HepG2 (cell line): Measurements from ENCODE around the gene SOSTDC1. TPM values are rescaled to one million over a fixed set of nuclear protein-coding genes. Genes with fewer than 3 reads are reported as not detected.
"Not testable (repeated sequence)": the region's sequence is repeated elsewhere in the genome, so short reads cannot be mapped to it uniquely, and the experiment has no call there.

Experiments used
- ATAC-seq: fragments of 200-7000 bp; cut with Tn5 transposase; 3 replicates; pipeline ENCODE4 v1.9.1; 2020; ENCODE audit warnings: mild to moderate bottlenecking, moderate library complexity
- BruUV-seq: library from RNA; stranded (reverse); fragments of 400-500 nt; replicated peaks from 2 replicates; lab custom pipeline; 2021; lab: Mats Ljungman, UMichigan
- CTCF ChIA-PET: fragments of 300-600 bp; formaldehyde crosslinking; extraction: SDS; loops from one replicate; lab custom pipeline; 2021; ENCODE audit warnings: low total read pairs, inconsistent platforms, low intra/inter-chr PET ratio; lab: Yijun Ruan, JAX
- POLR2A ChIA-PET: fragments of 350-600 bp; sonication (Branson Sonifier 250); formaldehyde crosslinking; loops from one replicate; lab custom pipeline; 2020; ENCODE audit warnings: antibody characterized with exemption, inconsistent platforms; lab: Yijun Ruan, JAX
- DNase-seq: peaks from one replicate; pipeline ENCODE4 v3.0.0-alpha.2; 2015; ENCODE audit warnings: low spot score
- FAIRE-seq: peaks from 3 replicates; lab custom pipeline; 2011; peaks lifted over from hg19 to GRCh38; lab: Jason Lieb, UNC
- H2AFZ ChIP-seq: one replicate; pipeline ENCODE4 v1.6.1; 2011; ENCODE audit warnings: low read length, inconsistent platforms
- H3K27ac ChIP-seq: fragments of 300-600 bp; 3 replicates; pipeline ENCODE4 v1.8.0; 2011; ENCODE audit warnings: mixed run types, mild to moderate bottlenecking, mixed read lengths, low read length, inconsistent platforms; ENCODE audit not compliant: insufficient read depth; ENCODE audit errors: extremely low read length
- H3K27me3 ChIP-seq, 2 experiments: fragments of 200-600 bp in 1 of 2; 2 replicates in 1 of 2; 3 replicates in 1 of 2; pipeline versions ENCODE4 v1.6.0 to v1.8.0; 2011; ENCODE audit warnings: low read length in 2 of 2, mild to moderate bottlenecking in 2 of 2, moderate library complexity in 2 of 2, inconsistent platforms in 1 of 2; ENCODE audit not compliant: insufficient read depth in 2 of 2, control insufficient read depth in 1 of 2
- H3K36me3 ChIP-seq, 2 experiments: fragments of 200-600 bp in 1 of 2; replicated peaks in 1 of 2; 2 replicates in 1 of 2; 3 replicates in 1 of 2; pipeline versions ENCODE4 v1.5.1 to v1.8.0; 2011; ENCODE audit warnings: low read length in 2 of 2, inconsistent platforms in 1 of 2; ENCODE audit not compliant: insufficient read depth in 2 of 2, control insufficient read depth in 1 of 2
- H3K4me1 ChIP-seq: 2 replicates; pipeline ENCODE4 v1.5.1; 2012; ENCODE audit warnings: low read length, inconsistent platforms; ENCODE audit not compliant: insufficient read depth
- H3K4me2 ChIP-seq: 2 replicates; pipeline ENCODE4 v1.6.0; 2011; ENCODE audit warnings: low read depth, low read length, inconsistent platforms
- H3K4me3 ChIP-seq, 3 experiments: fragments of 200-600 bp in 1 of 3; sonication (generic), shearing (Covaris generic) in 1 of 3; replicated peaks in 1 of 3; 2 replicates each; pipeline ENCODE4 v1.5.1; 2011 to 2016; ENCODE audit warnings: low read length in 3 of 3, inconsistent platforms in 2 of 3, low read depth in 2 of 3, mild to moderate bottlenecking in 2 of 3, control low read depth in 1 of 3, mixed read lengths in 1 of 3; ENCODE audit not compliant: insufficient read depth in 1 of 3
- H3K79me2 ChIP-seq: one replicate; pipeline ENCODE4 v1.6.1; 2011; ENCODE audit warnings: low read length, inconsistent platforms; ENCODE audit not compliant: insufficient read depth
- H3K9ac ChIP-seq: 2 replicates; pipeline ENCODE4 v1.6.0; 2011; ENCODE audit warnings: mild to moderate bottlenecking, low read depth, low read length, inconsistent platforms; ENCODE audit not compliant: insufficient read depth
- H3K9me3 ChIP-seq: 2 replicates; pipeline ENCODE4 v1.5.1; 2012; ENCODE audit warnings: mild to moderate bottlenecking, low read length
- H4K20me1 ChIP-seq: 2 replicates; pipeline ENCODE4 v1.6.0; 2011; ENCODE audit warnings: inconsistent platforms, mild to moderate bottlenecking, low read length, moderate library complexity; ENCODE audit not compliant: insufficient read depth
- ATF3 ChIP-seq: sonication (generic); formaldehyde crosslinking; IDR thresholded peaks from 2 replicates; pipeline ENCODE4 v1.4.0; 2020; ENCODE audit warnings: missing genetic modification reagents
- CC2D1A ChIP-seq: sonication (generic); formaldehyde crosslinking; IDR thresholded peaks from 2 replicates; pipeline ENCODE4 v1.8.1; 2023; ENCODE audit warnings: mild to moderate bottlenecking, missing genetic modification reagents
- CCDC6 ChIP-seq: sonication (generic); formaldehyde crosslinking; IDR thresholded peaks from 2 replicates; pipeline ENCODE4 v1.8.1; 2022; ENCODE audit warnings: mild to moderate bottlenecking, missing genetic modification reagents, moderate library complexity
- ELF4 ChIP-seq: sonication (generic); formaldehyde crosslinking; IDR thresholded peaks from 2 replicates; pipeline ENCODE4 v1.5.0; 2020; ENCODE audit warnings: missing genetic modification reagents, mild to moderate bottlenecking, moderate library complexity, borderline replicate concordance
- SMAD1 ChIP-seq: sonication (generic); formaldehyde crosslinking; IDR thresholded peaks from 2 replicates; pipeline ENCODE4 v1.4.0; 2020; ENCODE audit warnings: missing genetic modification reagents, low read depth, mild to moderate bottlenecking, borderline replicate concordance
- U2AF1 ChIP-seq: fragments of 200-400 bp; formaldehyde crosslinking; optimal IDR thresholded peaks from 2 replicates; pipeline ENCODE3; 2017; ENCODE audit warnings: mild to moderate bottlenecking, low read depth, low read length
- ZBTB33 ChIP-seq: sonication (generic); formaldehyde crosslinking; IDR thresholded peaks from 2 replicates; pipeline ENCODE4 v1.4.0; 2020; ENCODE audit warnings: missing genetic modification reagents
- ZBTB44 ChIP-seq: sonication (generic); formaldehyde crosslinking; IDR thresholded peaks from 2 replicates; pipeline ENCODE4 v1.4.0; 2020; ENCODE audit warnings: missing genetic modification reagents
- ZBTB46 ChIP-seq: sonication (generic); formaldehyde crosslinking; IDR thresholded peaks from 2 replicates; pipeline ENCODE4 v1.4.0; 2020; ENCODE audit warnings: mild to moderate bottlenecking, missing genetic modification reagents, borderline replicate concordance
- ZNF496 ChIP-seq: sonication (generic); formaldehyde crosslinking; IDR thresholded peaks from 2 replicates; pipeline ENCODE4 v1.8.1; 2023; ENCODE audit warnings: mild to moderate bottlenecking, moderate library complexity, missing genetic modification reagents; ENCODE audit not compliant: insufficient replicate concordance
- ZNF557 ChIP-seq: sonication (generic); formaldehyde crosslinking; IDR thresholded peaks from 2 replicates; pipeline ENCODE4 v1.4.0; 2020; ENCODE audit warnings: missing genetic modification reagents
- ZNF678 ChIP-seq: sonication (generic); formaldehyde crosslinking; IDR thresholded peaks from 2 replicates; pipeline ENCODE4 v1.4.0; 2020; ENCODE audit warnings: mild to moderate bottlenecking, missing genetic modification reagents
- ZNF713 ChIP-seq: sonication (generic); formaldehyde crosslinking; IDR thresholded peaks from 2 replicates; pipeline ENCODE4 v1.4.0; 2020; ENCODE audit warnings: mild to moderate bottlenecking, missing genetic modification reagents
- ZNF737 ChIP-seq: sonication (generic); formaldehyde crosslinking; IDR thresholded peaks from 2 replicates; pipeline ENCODE4 v1.5.0; 2020; ENCODE audit warnings: missing genetic modification reagents, mild to moderate bottlenecking, borderline replicate concordance
- WGBS: methylation state at CpG from one replicate; pipeline ENCODE4 v1.1.6; 2017; ENCODE audit warnings: low lambda C conversion rate; 5-methylcytosine and 5-hydroxymethylcytosine counted together
- in situ Hi-C: cut with HindIII; loops from 2 replicates; pipeline ENCODE4 v1.10.0; 2017; ENCODE audit warnings: low pct_unique_long_range_greater_than_20kb; ENCODE audit not compliant: extremely low pct_ligation_motif_present
- intact Hi-C: fragments of 100-400 bp; cut with micrococcal nuclease; formaldehyde crosslinking; loops from one replicate; pipeline ENCODE4 v1.10.0; 2022; ENCODE audit not compliant: unreplicated experiment
- polyA plus RNA-seq, 8 experiments: library from polyadenylated mRNA; depleted of rRNA in 3 of 8; stranded (reverse) in 7 of 8; unstranded in 1 of 8; fragments of >200 nt; fragmentation: Illumina TruSeq in 4 of 8; extraction: Trizol in 4 of 8; gene quantifications; 2 replicates each; pipeline versions ENCODE4 v1.2.1 to v1.2.3, GENCODE V29; 2011 to 2016; ENCODE audit warnings: low read depth in 4 of 8, missing spikeins in 1 of 8, mixed read lengths in 1 of 8; ENCODE audit not compliant: insufficient read depth in 1 of 8
- total RNA-seq, 5 experiments: library from RNA; depleted of rRNA; stranded (reverse); fragments of >200 nt; fragmentation: Illumina TruSeq; extraction: Trizol; gene quantifications; 2 replicates each; pipeline ENCODE4 v1.2.3, GENCODE V29; 2016; ENCODE audit warnings: low read depth in 1 of 5

Gene SOSTDC1
- total and polyA plus RNA-seq, 2 of the 13 experiments (the other 11 are each of a cell fraction or from before 2014, with no cell fraction given): not detected

GRCh38 chr7:16446508-16446907, 19.0 kb downstream of the SOSTDC1 start:
- no TSS peak for BruUV-seq
- Histone ChIP-seq H4K20me1 (no peaks in the 10 kb centered on the region), H3K27ac (no peak overlapping the region), H3K4me3 (no peak overlapping the region)
- WGBS: 4% methylated on average over 1 of the region's 1 CpG
- no peak for DNase-seq
- intact Hi-C loops: no loop called here
- POLR2A ChIA-PET: no interaction called here
- CTCF ChIA-PET: no interaction called here
- TF ChIP-seq U2AF1: no peak
- no peak for TF ChIP-seq CCDC6 (CRISPR knock-in tag)
- no peak for TF ChIP-seq ATF3 (CRISPR knock-in tag)
- no peak for TF ChIP-seq ZBTB33
- no peak for TF ChIP-seq ZNF678 (CRISPR knock-in tag)
- TF ChIP-seq ZNF737 (CRISPR knock-in tag): no peak
- no peak for TF ChIP-seq ELF4 (CRISPR knock-in tag)
- no peak for TF ChIP-seq SMAD1 (CRISPR knock-in tag)
- TF ChIP-seq CC2D1A (CRISPR knock-in tag): no peak
- no peak for TF ChIP-seq ZBTB44 (CRISPR knock-in tag)
- TF ChIP-seq ZNF713 (CRISPR knock-in tag): no peak
- no peak for TF ChIP-seq ZBTB46 (CRISPR knock-in tag)
- no peak for TF ChIP-seq ZNF557 (CRISPR knock-in tag)
- no peak for TF ChIP-seq ZNF496 (CRISPR knock-in tag)
- TF ChIP-seq, all 625 proteins: peak for 0
- FAIRE-seq (no peak), ATAC-seq (no peak)
- Histone ChIP-seq H3K27me3 (no peaks in the 10 kb centered on the region), H3K4me2 (no peak overlapping the region), H2AFZ (no peak overlapping the region), H3K9ac (no peak overlapping the region), H3K36me3 (no peaks in the 10 kb centered on the region), H3K9me3 (no peaks in the 10 kb centered on the region), H3K79me2 (no peaks in the 10 kb centered on the region), H3K4me1 (no peaks in the 10 kb centered on the region)
- in situ Hi-C loops: no loop called here

GRCh38 chr7:16443871-16444270, 21.7 kb downstream of the SOSTDC1 start:
- POLR2A ChIA-PET, CTCF ChIA-PET: not testable (repeated sequence)

More at GRCh38 chr7:16443871-16444270, 21.7 kb downstream of the SOSTDC1 start:
- BruUV-seq, FAIRE-seq, H3K27me3 ChIP-seq, H3K4me3 ChIP-seq, H3K4me1 ChIP-seq, H3K36me3 ChIP-seq, in situ Hi-C loops, intact Hi-C loops, H2AFZ ChIP-seq, DNase-seq, H3K9me3 ChIP-seq, H4K20me1 ChIP-seq, H3K4me2 ChIP-seq, H3K27ac ChIP-seq, H3K9ac ChIP-seq, H3K79me2 ChIP-seq, ATAC-seq: not testable (repeated sequence)
- WGBS: 9% methylated on average over 2 of the region's 2 CpGs
